Stimulated activated CD8-positive, alpha-beta memory T cell treated with anti-CD3 and anti-CD28 coated beads, Interleukin-12 subunit alpha, Interleukin-12 subunit beta, amount 100 ng/mL, for 1 hour (primary cell): ENCODE data around the gene MAML3.
A peak's percentile ranks its signal among the peaks of the same experiment; 100 is the strongest.

Source experiments
- DNase-seq: peaks from one replicate; pipeline ENCODE4 v3.0.0-alpha.2; 2020; ENCODE audit warnings: low read depth

The MAML3 gene

GRCh38 chr4:140099983-140100382 lies 54.0 kb downstream of the MAML3 start:
- DNase-seq = no peak

GRCh38 chr4:140098455-140099160 lies 55.4 kb downstream of the MAML3 start:
- DNase-seq = no peak

- DNase-seq = no peak
Observed at GRCh38 chr4:140097572-140097971, 56.4 kb downstream of the MAML3 start.

- no peak for DNase-seq
Observed at GRCh38 chr4:140096921-140097320, 57.1 kb downstream of the MAML3 start.

- no peak for DNase-seq
Observed at GRCh38 chr4:140096483-140096861, 57.5 kb downstream of the MAML3 start.

- DNase-seq = peak; percentile 39
Observed at GRCh38 chr4:140095694-140096482, 58.1 kb downstream of the MAML3 start.

GRCh38 chr4:140094438-140095420 lies 59.3 kb downstream of the MAML3 start:
- no peak for DNase-seq

GRCh38 chr4:140092094-140092851 lies 61.7 kb downstream of the MAML3 start:
- DNase-seq = no peak

GRCh38 chr4:140091305-140091704 lies 62.7 kb downstream of the MAML3 start:
- no peak for DNase-seq

GRCh38 chr4:140090215-140090731 lies 63.7 kb downstream of the MAML3 start:
- DNase-seq = no peak

- no peak for DNase-seq
Observed at GRCh38 chr4:140089216-140089615, 64.8 kb downstream of the MAML3 start.

GRCh38 chr4:140088323-140088967 lies 65.5 kb downstream of the MAML3 start:
- no peak for DNase-seq

GRCh38 chr4:140085881-140086280 lies 68.1 kb downstream of the MAML3 start:
- DNase-seq = no peak

- no peak for DNase-seq
Observed at GRCh38 chr4:140085062-140085622, 68.8 kb downstream of the MAML3 start.

- DNase-seq = no peak
Observed at GRCh38 chr4:140084385-140084784, 69.6 kb downstream of the MAML3 start.

GRCh38 chr4:140082391-140082755 lies 71.6 kb downstream of the MAML3 start:
- no peak for DNase-seq

- DNase-seq = no peak
Observed at GRCh38 chr4:140081641-140082390, 72.2 kb downstream of the MAML3 start.

GRCh38 chr4:140080883-140081282 lies 73.1 kb downstream of the MAML3 start:
- DNase-seq = no peak

GRCh38 chr4:140078366-140078765 lies 75.6 kb downstream of the MAML3 start:
- DNase-seq = no peak

GRCh38 chr4:140076307-140076706 lies 77.7 kb downstream of the MAML3 start:
- DNase-seq = no peak
